Mesendoderm (in vitro differentiated cells): ENCODE measurements around the gene SPDYE9. TPM values are rescaled to one million over a fixed set of nuclear protein-coding genes. Genes with fewer than 3 reads are reported as not detected.
"Not testable (repeated sequence)": the region's sequence is repeated elsewhere in the genome, so short reads cannot be mapped to it uniquely, and the experiment has no call there.

Experiments used
- DNase-seq: peaks from one replicate; pipeline ENCODE4 v3.0.0; 2013
- H2AK5ac ChIP-seq: 2 replicates; pipeline ENCODE4 v1.6.1; 2013; ENCODE audit warnings: low read length, inconsistent platforms
- H2BK120ac ChIP-seq: 2 replicates; pipeline ENCODE4 v1.6.1; 2013; ENCODE audit warnings: low read depth, mild to moderate bottlenecking, low read length, moderate library complexity, mixed read lengths
- H2BK15ac ChIP-seq: replicated peaks from 2 replicates; pipeline ENCODE4 v1.6.1; 2013; ENCODE audit warnings: low read depth, mild to moderate bottlenecking, moderate library complexity
- H2BK5ac ChIP-seq: 2 replicates; pipeline ENCODE4 v1.6.1; 2013; ENCODE audit warnings: low read length, inconsistent platforms
- H3K18ac ChIP-seq: 2 replicates; pipeline ENCODE4 v1.6.1; 2013; ENCODE audit warnings: mild to moderate bottlenecking, low read length, mixed read lengths
- H3K23ac ChIP-seq: one replicate; pipeline ENCODE4 v1.6.1; 2013; ENCODE audit warnings: low read length
- H3K27ac ChIP-seq: 2 replicates; pipeline ENCODE4 v1.5.1; 2013; ENCODE audit warnings: low read depth, mild to moderate bottlenecking, inconsistent platforms, low read length, moderate library complexity
- H3K27me3 ChIP-seq: 2 replicates; pipeline ENCODE4 v1.6.1; 2013; ENCODE audit warnings: low read length, control low read depth, mild to moderate bottlenecking, inconsistent platforms; ENCODE audit not compliant: insufficient read depth, poor library complexity
- H3K36me3 ChIP-seq: 2 replicates; pipeline ENCODE4 v1.6.1; 2013; ENCODE audit warnings: low read length, inconsistent platforms; ENCODE audit not compliant: control insufficient read depth, insufficient read depth
- H3K4ac ChIP-seq: one replicate; pipeline ENCODE4 v1.6.1; 2013; ENCODE audit warnings: low read depth, mild to moderate bottlenecking, low read length, moderate library complexity
- H3K4me1 ChIP-seq: 2 replicates; pipeline ENCODE4 v1.6.1; 2013; ENCODE audit warnings: low read depth, low read length, inconsistent platforms; ENCODE audit not compliant: control insufficient read depth
- H3K4me2 ChIP-seq: 2 replicates; pipeline ENCODE4 v1.6.1; 2013; ENCODE audit warnings: low read length
- H3K4me3 ChIP-seq: 2 replicates; pipeline ENCODE4 v1.5.1; 2013; ENCODE audit warnings: mild to moderate bottlenecking, low read length
- H3K56ac ChIP-seq: one replicate; pipeline ENCODE4 v1.6.1; 2013; ENCODE audit warnings: low read length
- H3K79me1 ChIP-seq: 2 replicates; pipeline ENCODE4 v1.6.1; 2013; ENCODE audit warnings: low read length, inconsistent platforms
- H3K79me2 ChIP-seq: 2 replicates; pipeline ENCODE4 v1.6.1; 2013; ENCODE audit warnings: mild to moderate bottlenecking, low read length; ENCODE audit not compliant: control insufficient read depth, insufficient read depth
- H3K9ac ChIP-seq: 2 replicates; pipeline ENCODE4 v1.6.1; 2013; ENCODE audit warnings: low read length, inconsistent platforms
- H4K5ac ChIP-seq: one replicate; pipeline ENCODE4 v1.6.1; 2013; ENCODE audit warnings: low read length
- H4K8ac ChIP-seq: one replicate; pipeline ENCODE4 v1.6.1; 2013; ENCODE audit warnings: low read depth, mild to moderate bottlenecking, control low read depth, low read length, moderate library complexity
- whole genome bisulfite sequencing: extraction: QIAGEN DNeasy Blood & Tissue Kit; methylation state at CpG from one replicate; pipeline ENCODE4 v1.1.7; 2013; ENCODE audit warnings: low lambda C conversion rate, missing lambda C conversion rate; ENCODE audit not compliant: insufficient coverage; ENCODE audit errors: extremely low coverage; 5-methylcytosine and 5-hydroxymethylcytosine counted together
- small RNA-seq: library from polyadenylated mRNA; stranded (forward); fragments of <200 nt; extraction: miRNeasy Mini kit (QIAGEN cat#:217004); gene quantifications from one replicate; pipeline ENCODE3, GENCODE V24; 2013; ENCODE audit not compliant: insufficient read depth

Gene SPDYE9

DNA sequence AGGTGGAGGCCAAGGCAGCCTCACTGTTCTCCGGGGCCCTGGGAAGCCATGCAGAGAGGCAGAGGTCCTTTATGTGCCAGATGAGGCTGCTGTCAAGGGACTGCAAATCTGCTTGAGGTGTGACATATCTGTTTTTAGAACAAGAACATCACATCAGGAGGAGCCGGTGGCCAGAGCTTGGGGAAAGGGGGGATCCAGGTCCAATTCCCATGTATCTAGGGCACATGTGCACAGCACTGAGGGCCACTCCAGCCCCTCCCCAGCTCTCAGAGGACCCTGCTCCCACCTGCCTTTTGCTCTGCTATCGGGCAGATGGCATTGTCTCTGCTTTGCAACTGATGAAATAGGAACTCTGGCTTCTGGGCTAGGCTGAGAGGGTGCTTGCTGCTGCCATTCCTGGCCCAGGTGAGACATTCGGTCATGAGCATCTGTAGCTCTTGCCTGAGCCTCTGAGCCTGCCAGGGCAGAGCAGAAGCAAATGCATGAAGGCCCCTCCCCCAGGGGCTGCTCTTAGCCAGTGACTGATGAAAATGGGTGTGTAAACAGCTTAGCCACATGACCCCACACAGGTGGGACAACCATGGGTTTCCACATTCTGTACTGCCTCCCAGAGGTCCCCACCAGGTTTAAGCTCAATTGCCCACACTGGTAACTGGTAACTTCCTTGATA, 37.1 kb upstream of the SPDYE9 start:
- H3K79me1 ChIP-seq, result not testable (repeated sequence)
- no CpG with 5 or more reads among the region's 4 CpGs for WGBS

GRCh38 chr7:73118155-73118554, 32.3 kb upstream of the SPDYE9 start:
- not testable (repeated sequence) for H4K8ac ChIP-seq, DNase-seq, H3K56ac ChIP-seq, H3K23ac ChIP-seq, H2BK5ac ChIP-seq, H3K18ac ChIP-seq, H3K4me3 ChIP-seq, H3K79me1 ChIP-seq, H3K36me3 ChIP-seq, H3K27ac ChIP-seq, H3K4me1 ChIP-seq, H2BK15ac ChIP-seq, H2BK120ac ChIP-seq, H4K5ac ChIP-seq, H3K4ac ChIP-seq, H3K4me2 ChIP-seq, H2AK5ac ChIP-seq, H3K27me3 ChIP-seq, H3K79me2 ChIP-seq, H3K9ac ChIP-seq
- WGBS, result no CpG with 5 or more reads among the region's 1 CpG

More for the DNA sequence above, 37.1 kb upstream of the SPDYE9 start:
- not testable (repeated sequence) for H3K23ac ChIP-seq, H4K5ac ChIP-seq, H3K4me1 ChIP-seq, H3K27me3 ChIP-seq, H3K36me3 ChIP-seq, H3K4me2 ChIP-seq, H2BK5ac ChIP-seq, H3K79me2 ChIP-seq, H3K9ac ChIP-seq, H2BK120ac ChIP-seq, H3K4ac ChIP-seq, H3K27ac ChIP-seq, H3K56ac ChIP-seq, H3K18ac ChIP-seq, H4K8ac ChIP-seq, H2AK5ac ChIP-seq, DNase-seq, H2BK15ac ChIP-seq, H3K4me3 ChIP-seq

DNA sequence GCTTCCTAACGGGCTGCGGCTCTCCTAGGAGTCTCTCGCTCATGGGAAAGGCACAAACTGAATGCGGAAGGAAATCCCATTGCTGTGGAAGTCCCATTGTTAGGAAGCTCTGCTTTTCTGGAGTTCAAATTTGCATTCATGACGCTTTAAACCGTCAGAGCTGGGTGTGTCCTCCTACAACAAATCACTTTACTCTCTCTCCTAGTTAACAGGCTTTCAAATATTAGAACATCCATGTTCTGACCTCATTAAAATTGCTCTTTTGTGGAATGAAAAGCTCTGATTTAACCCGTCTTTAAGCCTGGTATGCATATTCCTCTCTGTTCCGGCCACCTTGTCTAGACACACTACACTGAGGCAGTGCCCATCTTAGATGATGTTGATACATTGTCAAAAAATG, 28.0 kb downstream of the SPDYE9 start, which contains the start of gene SPDYE11:
Gene SPDYE11 (minus strand): TSS at position 101 of the 400 bp plus-strand sequence. CDS start 1,800 bp downstream, outside the sequence.
- H3K4me3 ChIP-seq, H2AK5ac ChIP-seq, H4K5ac ChIP-seq, H2BK120ac ChIP-seq, H3K4me2 ChIP-seq, H3K9ac ChIP-seq, H4K8ac ChIP-seq, H3K4me1 ChIP-seq, H3K23ac ChIP-seq, H3K27me3 ChIP-seq, H3K79me2 ChIP-seq, H3K18ac ChIP-seq, H3K27ac ChIP-seq, H2BK5ac ChIP-seq, H3K4ac ChIP-seq, DNase-seq, H3K79me1 ChIP-seq, H3K56ac ChIP-seq, H2BK15ac ChIP-seq, H3K36me3 ChIP-seq: not testable (repeated sequence)
- WGBS, result no CpG with 5 or more reads among the region's 8 CpGs

- H3K9ac ChIP-seq, H4K8ac ChIP-seq, H3K4me3 ChIP-seq, H2AK5ac ChIP-seq, H2BK5ac ChIP-seq, H3K4me2 ChIP-seq, H3K4ac ChIP-seq, H3K79me1 ChIP-seq, H3K27me3 ChIP-seq, H2BK120ac ChIP-seq, H3K27ac ChIP-seq, H3K79me2 ChIP-seq, H3K36me3 ChIP-seq, H2BK15ac ChIP-seq, H3K18ac ChIP-seq, DNase-seq, H4K5ac ChIP-seq, H3K56ac ChIP-seq, H3K4me1 ChIP-seq, H3K23ac ChIP-seq: not testable (repeated sequence)
- no CpG with 5 or more reads among the region's 8 CpGs for WGBS
Measured at GRCh38 chr7:73029666-73030065, 56.2 kb downstream of the SPDYE9 start, which contains the start of gene SPDYE8. Gene SPDYE8, minus strand, starts transcription at chr7:73029766. Its CDS starts 1,800 bp downstream, at chr7:73027966.

Small RNA genes lying within 50 kb of the gene (small RNA-seq; reads per million reads assigned to genes)
- not detected for gene RF00019
